ENCODE data around the gene ALDH16A1.
A peak's percentile ranks its signal among the peaks of the same experiment; 100 is the strongest.

ALDH16A1 gene

GRCh38 chr19:49447485-49448431 lies 5.3 kb upstream of the ALDH16A1 start:
- DNase-seq (ENCODE audit: low spot score): no peak
- H3K27ac ChIP-seq: peak overlapping the region in 1 of 2 donors; percentile 28
- no peak for TF ChIP-seq CTCF (IDR thresholded peaks at IDR 0.05)
- H3K4me3 ChIP-seq: no peak overlapping the region

- Histone ChIP-seq H3K27ac (no peak overlapping the region), H3K4me3 (no peak overlapping the region)
- DNase-seq (ENCODE audit: low spot score): no peak
- no peak for TF ChIP-seq CTCF (IDR thresholded peaks at IDR 0.05)
Observed at GRCh38 chr19:49448432-49448786, 4.6 kb upstream of the ALDH16A1 start.

- no peak for DNase-seq (ENCODE audit: low spot score)
- no peak overlapping the region for H3K4me3 ChIP-seq
- no peak for TF ChIP-seq CTCF (IDR thresholded peaks at IDR 0.05)
- no peak overlapping the region for H3K27ac ChIP-seq
Observed at GRCh38 chr19:49450405-49450804, 2.6 kb upstream of the ALDH16A1 start.

- DNase-seq (ENCODE audit: low spot score): peak; percentile 97
- TF ChIP-seq CTCF (IDR thresholded peaks at IDR 0.05): no peak
- H3K4me3 ChIP-seq: peak within 1 kb of the TSS; percentile 87
- peak within 1 kb of the TSS; percentile 88 to 95 for H3K27ac ChIP-seq
Observed at GRCh38 chr19:49451430-49452181, 1.4 kb upstream of the ALDH16A1 start, which contains the start of gene PIH1D1. Gene PIH1D1 (minus strand): TSS chr19:49451814. CDS start chr19:49451574, 240 bp downstream.

GRCh38 chr19:49453757-49454240 lies 774 bp downstream of the ALDH16A1 start:
- H3K4me3 ChIP-seq: peak overlapping the region; percentile 87
- peak overlapping the region; percentile 88 to 95 for H3K27ac ChIP-seq
- DNase-seq (ENCODE audit: low spot score): no peak
- TF ChIP-seq CTCF (IDR thresholded peaks at IDR 0.05): no peak

GRCh38 chr19:49455773-49456172 lies 2.7 kb downstream of the ALDH16A1 start:
- H3K4me3 ChIP-seq: no peak overlapping the region
- DNase-seq (ENCODE audit: low spot score): no peak

More at GRCh38 chr19:49455773-49456172, 2.7 kb downstream of the ALDH16A1 start:
- peak overlapping the region in 1 of 2 donors; percentile 61 for H3K27ac ChIP-seq
- TF ChIP-seq CTCF (IDR thresholded peaks at IDR 0.05): no peak
